H1 (cell line): ENCODE data around the gene RBMS1. TPM values are rescaled to one million over a fixed set of nuclear protein-coding genes. Genes with fewer than 3 reads are reported as not detected.

ENCODE experiments used
- CTCF ChIA-PET: fragments of 300-600 bp; sonication (Branson Sonifier 250); formaldehyde crosslinking; loops from one replicate; lab custom pipeline; 2021; ENCODE audit not compliant: partially characterized antibody; lab: Charles Lee
- POLR2A ChIA-PET: fragments of 300-600 bp; sonication (Branson Sonifier 250); formaldehyde crosslinking; loops from one replicate; lab custom pipeline; 2021; ENCODE audit warnings: inconsistent platforms; ENCODE audit not compliant: partially characterized antibody; lab: Charles Lee
- DNase-seq, 2 experiments: peaks; one replicate each; pipeline versions ENCODE4 v3.0.0 to v3.0.0-alpha.2; 2010 to 2022; ENCODE audit warnings: low spot score in 2 of 2, low read depth in 1 of 2, mixed read lengths in 1 of 2
- FAIRE-seq: peaks from 2 replicates; lab custom pipeline; 2011; peaks lifted over from hg19 to GRCh38; lab: Jason Lieb, UNC
- H2AFZ ChIP-seq: 2 replicates; pipeline ENCODE4 v1.8.1; 2012; ENCODE audit warnings: low read length, inconsistent platforms
- H2AK5ac ChIP-seq: 2 replicates; pipeline ENCODE4 v1.6.1; 2013; ENCODE audit warnings: low read depth, low read length
- H2BK120ac ChIP-seq: replicated peaks from 2 replicates; pipeline ENCODE3; 2013; ENCODE audit warnings: low read depth, low read length, inconsistent platforms
- H2BK12ac ChIP-seq: 2 replicates; pipeline ENCODE4 v1.6.1; 2013; ENCODE audit warnings: low read depth, low read length
- H2BK15ac ChIP-seq: 2 replicates; pipeline ENCODE4 v1.6.1; 2013; ENCODE audit warnings: low read length
- H2BK20ac ChIP-seq: 2 replicates; pipeline ENCODE4 v1.6.1; 2013; ENCODE audit warnings: low read length
- H2BK5ac ChIP-seq: 2 replicates; pipeline ENCODE4 v1.6.1; 2013; ENCODE audit warnings: low read depth, low read length
- H3K14ac ChIP-seq: 2 replicates; pipeline ENCODE4 v1.6.1; 2013; ENCODE audit warnings: inconsistent platforms; ENCODE audit not compliant: insufficient read length
- H3K18ac ChIP-seq: 2 replicates; pipeline ENCODE4 v1.6.1; 2013; ENCODE audit warnings: low read length; ENCODE audit errors: extremely low read depth
- H3K23ac ChIP-seq: 2 replicates; pipeline ENCODE4 v1.6.1; 2013; ENCODE audit warnings: inconsistent platforms; ENCODE audit not compliant: insufficient read length
- H3K23me2 ChIP-seq: 2 replicates; pipeline ENCODE4 v1.6.1; 2013; ENCODE audit warnings: low read depth, low read length
- H3K27ac ChIP-seq: 2 replicates; pipeline ENCODE4 v1.6.1; 2011; ENCODE audit warnings: low read depth, low read length, inconsistent platforms
- H3K27me3 ChIP-seq, 4 experiments: replicated peaks in 1 of 4; 1 replicate in 1 of 4; 2 replicates in 3 of 4; pipeline versions ENCODE4 v1.6.1 to v1.8.1; 2011 to 2013; ENCODE audit warnings: low read length in 3 of 4, mild to moderate bottlenecking in 3 of 4, inconsistent platforms in 2 of 4, mixed read lengths in 2 of 4, moderate library complexity in 1 of 4; ENCODE audit not compliant: control insufficient read depth in 3 of 4, insufficient read depth in 3 of 4; ENCODE audit errors: extremely low read depth in 1 of 4
- H3K36me3 ChIP-seq, 4 experiments: 2 replicates each; pipeline versions ENCODE4 v1.6.1 to v1.8.1; 2011 to 2013; ENCODE audit warnings: mild to moderate bottlenecking in 4 of 4, low read length in 3 of 4, moderate library complexity in 2 of 4, control low read depth in 1 of 4, inconsistent platforms in 1 of 4; ENCODE audit not compliant: insufficient read depth in 4 of 4, control insufficient read depth in 2 of 4
- H3K4ac ChIP-seq: replicated peaks from 2 replicates; pipeline ENCODE3; 2013; ENCODE audit warnings: low read length, low read depth, mixed read lengths, inconsistent platforms; ENCODE audit not compliant: insufficient read length
- H3K4me1 ChIP-seq, 4 experiments: replicated peaks in 1 of 4; 1 replicate in 1 of 4; 2 replicates in 3 of 4; pipeline versions ENCODE4 v1.6.1 to v1.8.1; 2011 to 2013; ENCODE audit warnings: low read length in 3 of 4, inconsistent platforms in 2 of 4, mixed read lengths in 1 of 4; ENCODE audit not compliant: insufficient read depth in 4 of 4, control insufficient read depth in 3 of 4
- H3K4me2 ChIP-seq, 2 experiments: 2 replicates each; pipeline versions ENCODE4 v1.6.1 to v1.8.1; 2011 to 2013; ENCODE audit warnings: low read depth in 2 of 2, low read length in 2 of 2, control low read depth in 1 of 2, inconsistent platforms in 1 of 2, mild to moderate bottlenecking in 1 of 2; ENCODE audit not compliant: insufficient read depth in 1 of 2
- H3K4me3 ChIP-seq, 4 experiments: fragments of 200-600, 300-600 bp in 1 of 4; sonication (generic), shearing (Covaris generic), sonication (Bioruptor Twin) in 1 of 4; 2 replicates each; pipeline versions ENCODE4 v1.5.1 to v1.8.1; 2011 to 2016; ENCODE audit warnings: low read length in 4 of 4, low read depth in 3 of 4, control low read depth in 2 of 4, inconsistent platforms in 2 of 4, mild to moderate bottlenecking in 2 of 4, mixed read lengths in 1 of 4, moderate library complexity in 1 of 4; ENCODE audit not compliant: insufficient read depth in 2 of 4; ENCODE audit errors: extremely low read depth in 1 of 4
- H3K56ac ChIP-seq: replicated peaks from 2 replicates; pipeline ENCODE3; 2013; ENCODE audit warnings: low read depth, mild to moderate bottlenecking, mixed read lengths, low read length, inconsistent platforms; ENCODE audit not compliant: insufficient read length
- H3K79me1 ChIP-seq: 2 replicates; pipeline ENCODE4 v1.6.1; 2013; ENCODE audit warnings: low read depth, low read length, control low read depth
- H3K79me2 ChIP-seq, 2 experiments: 2 replicates each; pipeline versions ENCODE4 v1.6.1 to v1.8.1; 2012 to 2013; ENCODE audit warnings: low read length in 2 of 2, mild to moderate bottlenecking in 2 of 2, inconsistent platforms in 1 of 2; ENCODE audit not compliant: insufficient read depth in 2 of 2, control insufficient read depth in 1 of 2
- H3K9ac ChIP-seq, 4 experiments: replicated peaks in 1 of 4; 1 replicate in 1 of 4; 2 replicates in 3 of 4; pipeline versions ENCODE4 v1.6.1 to v1.8.1; 2011 to 2013; ENCODE audit warnings: low read depth in 3 of 4, low read length in 3 of 4, control low read depth in 2 of 4, mild to moderate bottlenecking in 2 of 4, moderate library complexity in 2 of 4, inconsistent platforms in 1 of 4; ENCODE audit errors: extremely low read depth in 1 of 4
- H3K9me3 ChIP-seq, 2 experiments: 2 replicates each; pipeline versions ENCODE4 v1.6.1 to v1.8.1; 2012 to 2013; ENCODE audit warnings: mild to moderate bottlenecking in 2 of 2, moderate library complexity in 2 of 2, control low read depth in 1 of 2, inconsistent platforms in 1 of 2, low read depth in 1 of 2, low read length in 1 of 2, mixed read lengths in 1 of 2; ENCODE audit not compliant: insufficient read depth in 2 of 2
- H4K20me1 ChIP-seq, 2 experiments: replicated peaks in 1 of 2; 2 replicates each; pipeline versions ENCODE3 to v1.8.1; 2011 to 2013; ENCODE audit warnings: inconsistent platforms in 2 of 2, low read length in 2 of 2, mild to moderate bottlenecking in 1 of 2; ENCODE audit not compliant: insufficient read depth in 2 of 2, control insufficient read depth in 1 of 2
- H4K5ac ChIP-seq: 2 replicates; pipeline ENCODE4 v1.6.1; 2013; ENCODE audit warnings: low read length, low read depth, mixed read lengths, inconsistent platforms; ENCODE audit not compliant: insufficient read length
- H4K8ac ChIP-seq: 2 replicates; pipeline ENCODE4 v1.8.0; 2013; ENCODE audit warnings: mild to moderate bottlenecking, moderate library complexity, low read length, inconsistent platforms; ENCODE audit not compliant: insufficient read depth; ENCODE audit errors: extremely low read depth
- H4K91ac ChIP-seq: replicated peaks from 2 replicates; pipeline ENCODE3; 2013; ENCODE audit warnings: low read length, mixed read lengths, inconsistent platforms; ENCODE audit not compliant: insufficient read length
- CEBPB ChIP-seq: IDR thresholded peaks from 2 replicates; pipeline ENCODE4 v1.6.1; 2012; ENCODE audit warnings: low read depth, low read length
- CTBP2 ChIP-seq: IDR thresholded peaks from 2 replicates; pipeline ENCODE4 v1.7.0; 2011; ENCODE audit warnings: borderline replicate concordance, mild to moderate bottlenecking, moderate library complexity, mixed read lengths, low read length; ENCODE audit not compliant: insufficient read depth, insufficient read length
- HDAC2 ChIP-seq, 2 experiments: fragments of 300-600 bp in 1 of 2; sonication (generic) in 1 of 2; IDR thresholded peaks; 2 replicates each; pipeline ENCODE4 v1.6.1; 2011 to 2012; ENCODE audit warnings: low read depth in 2 of 2, low read length in 2 of 2, mild to moderate bottlenecking in 2 of 2, moderate library complexity in 2 of 2, borderline replicate concordance in 1 of 2, inconsistent platforms in 1 of 2
- KDM5A ChIP-seq: fragments of 200-600 bp; IDR thresholded peaks from 2 replicates; pipeline ENCODE4 v1.7.1; 2012; ENCODE audit warnings: mild to moderate bottlenecking, low read length, inconsistent platforms, mixed read lengths
- NRF1 ChIP-seq: IDR thresholded peaks from 2 replicates; pipeline ENCODE4 v1.6.1; 2011; ENCODE audit warnings: mild to moderate bottlenecking, low read depth, low read length, improper control_type of control experiment
- POLR2A ChIP-seq, 2 experiments: IDR thresholded peaks; 1 replicate in 1 of 2; 2 replicates in 1 of 2; pipeline ENCODE4 v1.6.1; 2011; ENCODE audit warnings: low read depth in 2 of 2, low read length in 2 of 2, mild to moderate bottlenecking in 2 of 2; ENCODE audit errors: control extremely low read depth in 1 of 2
- POU5F1 ChIP-seq: IDR thresholded peaks from 2 replicates; pipeline ENCODE4 v1.6.1; 2011; ENCODE audit warnings: low read depth, mild to moderate bottlenecking, low read length, moderate library complexity
- RXRA ChIP-seq: IDR thresholded peaks from 2 replicates; pipeline ENCODE4 v1.6.1; 2011; ENCODE audit warnings: low read depth, mild to moderate bottlenecking, low read length, moderate library complexity; ENCODE audit not compliant: insufficient read depth
- SAP30 ChIP-seq: fragments of 300-600 bp; sonication (generic); IDR thresholded peaks from 2 replicates; pipeline ENCODE4 v1.7.1; 2012; ENCODE audit warnings: low read length, moderate library complexity, mild to moderate bottlenecking, inconsistent platforms; ENCODE audit not compliant: insufficient read depth, insufficient replicate concordance
- TCF12 ChIP-seq: IDR thresholded peaks from 2 replicates; pipeline ENCODE4 v1.6.1; 2011; ENCODE audit warnings: low read depth, mild to moderate bottlenecking, low read length
- WGBS, 2 experiments: shearing (Covaris generic) in 1 of 2; methylation state at CpG; one replicate each; pipeline versions ENCODE4 v1.1.6 to v1.1.7; 2013 to 2015; ENCODE audit warnings: low lambda C conversion rate in 2 of 2, mixed read lengths in 2 of 2, inconsistent platforms in 1 of 2, low coverage in 1 of 2, missing lambda C conversion rate in 1 of 2; ENCODE audit not compliant: insufficient replicate concordance in 2 of 2, insufficient coverage in 1 of 2, insufficient read length in 1 of 2; ENCODE audit errors: extremely low coverage in 1 of 2, missing lambda C conversion rate in 1 of 2; 5-methylcytosine and 5-hydroxymethylcytosine counted together
- polyA plus RNA-seq, 7 experiments: library from polyadenylated mRNA; depleted of rRNA in 3 of 7; stranded (reverse) in 5 of 7; unstranded in 2 of 7; fragments of >200 nt in 5 of 7; fragments of 200-250 nt in 2 of 7; gene quantifications; 1 replicate in 5 of 7; 2 replicates in 1 of 7; 4 replicates in 1 of 7; pipeline versions ENCODE4 v1.2.1 to v1.2.3, GENCODE V29; 2011 to 2013; ENCODE audit warnings: missing spikeins in 2 of 7, mixed read lengths in 2 of 7
- total RNA-seq: library from RNA; stranded (reverse); fragmentation: NEBNext Ultra II Directional; extraction: Animal tissue kit (Norgen Biotek cat#: 25700); gene quantifications from 2 replicates; pipeline ENCODE4 v1.2.1, GENCODE V29; 2021

RBMS1 gene
- total and polyA plus RNA-seq, 2 of the 8 experiments (the other 6 are each of a cell fraction or from before 2014, with no cell fraction given) = 53.7 to 60.0 TPM

DNA sequence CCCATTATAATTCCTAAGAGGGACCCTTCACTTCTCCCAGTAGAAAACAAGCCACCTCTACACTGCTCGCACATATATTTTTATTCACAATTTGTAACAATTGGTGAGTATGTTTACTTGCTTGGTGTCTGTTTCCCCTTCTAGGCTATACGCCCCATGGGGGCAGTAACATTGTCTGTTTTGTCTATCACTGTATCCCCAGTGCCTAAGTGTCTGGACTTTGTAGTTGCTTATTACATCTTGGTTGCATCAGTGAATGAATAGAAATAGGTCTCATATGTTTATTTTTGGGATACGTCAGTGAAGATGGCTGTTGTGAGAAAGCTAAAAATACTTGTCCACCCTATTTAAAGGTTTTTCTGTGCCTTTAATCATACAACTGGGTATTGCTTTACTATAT, 206.1 kb downstream of the RBMS1 start:
- no peak overlapping the region for H4K91ac ChIP-seq
- no peak for DNase-seq
- H2AFZ ChIP-seq = no peak overlapping the region
- H2BK5ac ChIP-seq = no peak overlapping the region
- H4K5ac ChIP-seq = no peak overlapping the region
- no peak overlapping the region for H2BK20ac ChIP-seq
- H3K4me1 ChIP-seq = peaks cover 0 to under 1% (median 0%) of the 10 kb centered on the region in 4 experiments; a peak in 1 of 7 replicates
- CTCF ChIA-PET = no interaction called here
- no peak overlapping the region for H3K23ac ChIP-seq
- H4K8ac ChIP-seq = no peak overlapping the region
- 57% methylated on average over 3 of the region's 3 CpGs; no CpG with 5 or more reads in 1 of the 2 experiments for WGBS, 2 experiments
- no peak overlapping the region for H2BK12ac ChIP-seq
- H3K36me3 ChIP-seq = peaks cover 0 to 23% (median 7%) of the 10 kb centered on the region in 4 experiments; a peak in 5 of 8 replicates
- H3K4me3 ChIP-seq = no peak overlapping the region
- no peak overlapping the region for H2BK15ac ChIP-seq
- no peak overlapping the region for H3K27ac ChIP-seq
- POLR2A ChIA-PET = no interaction called here
- H4K20me1 ChIP-seq = no peaks in the 10 kb centered on the region
- no peaks in the 10 kb centered on the region for H3K9me3 ChIP-seq
- no peak overlapping the region for H3K56ac ChIP-seq
- no peak overlapping the region for H2AK5ac ChIP-seq
- H3K18ac ChIP-seq = no peak overlapping the region
- no peaks in the 10 kb centered on the region for H3K27me3 ChIP-seq
- no peak overlapping the region for H3K9ac ChIP-seq
- no peaks in the 10 kb centered on the region for H3K79me2 ChIP-seq
- FAIRE-seq = no peak
- H3K23me2 ChIP-seq = no peaks in the 10 kb centered on the region
- no peaks in the 10 kb centered on the region for H3K79me1 ChIP-seq
- no peak overlapping the region for H3K4me2 ChIP-seq
- H3K14ac ChIP-seq = no peak overlapping the region
- no peak overlapping the region for H3K4ac ChIP-seq
- H2BK120ac ChIP-seq = no peak overlapping the region
- TF ChIP-seq NRF1 = no peak
- TF ChIP-seq CTBP2 = no peak
- no peak for TF ChIP-seq CEBPB
- no peak for TF ChIP-seq HDAC2 (IDR thresholded peaks at IDR 0.05; ENCODE audit: borderline replicate concordance in 1 of 2, low read depth in 2 of 2, low read length in 2 of 2)
- no peak for TF ChIP-seq RXRA
- no peak for TF ChIP-seq KDM5A
- TF ChIP-seq SAP30 = no peak
- TF ChIP-seq TCF12 = no peak
- TF ChIP-seq POLR2A (IDR thresholded peaks at IDR 0.05; ENCODE audit: control extremely low read depth in 1 of 2, low read depth in 2 of 2, low read length in 2 of 2) = no peak
- TF ChIP-seq POU5F1 = no peak
